OCI-LY1 (cell line): ENCODE data around the gene MYO1D.

ENCODE experiments used
- H2AFZ ChIP-seq: fragments of 200-600 bp; sonication (generic), shearing (Covaris generic); 2 replicates; pipeline ENCODE4 v1.6.0; 2014; ENCODE audit warnings: antibody characterized with exemption, mild to moderate bottlenecking, low read length
- H3F3A ChIP-seq: fragments of 200-600 bp; sonication (generic), shearing (Covaris generic); 2 replicates; pipeline ENCODE4 v1.6.0; 2014; ENCODE audit warnings: mild to moderate bottlenecking, antibody characterized with exemption, low read length, moderate library complexity; ENCODE audit not compliant: insufficient read depth
- H3K27ac ChIP-seq: fragments of 200-600 bp; sonication (generic); 2 replicates; pipeline ENCODE4 v1.5.1; 2014; ENCODE audit warnings: low read length, mixed run types, mild to moderate bottlenecking, low read depth; ENCODE audit not compliant: poor library complexity, severe bottlenecking
- H3K27me3 ChIP-seq: fragments of 200-600 bp; sonication (generic); 2 replicates; pipeline ENCODE4 v1.6.0; 2014; ENCODE audit warnings: antibody characterized with exemption, mild to moderate bottlenecking, low read length, moderate library complexity; ENCODE audit not compliant: insufficient read depth
- H3K36me3 ChIP-seq: fragments of 200-600 bp; sonication (generic); 2 replicates; pipeline ENCODE4 v1.6.1; 2014; ENCODE audit warnings: mild to moderate bottlenecking, antibody characterized with exemption, low read length, moderate library complexity, mixed read lengths; ENCODE audit not compliant: insufficient read depth
- H3K4me1 ChIP-seq: fragments of 200-600 bp; sonication (generic); 2 replicates; pipeline ENCODE4 v1.5.1; 2014; ENCODE audit warnings: mild to moderate bottlenecking, low read length, moderate library complexity; ENCODE audit not compliant: insufficient read depth, severe bottlenecking
- H3K4me2 ChIP-seq: fragments of 200-600 bp; sonication (generic), shearing (Covaris generic); 2 replicates; pipeline ENCODE4 v1.6.1; 2014; ENCODE audit warnings: low read length
- H3K4me3 ChIP-seq: fragments of 200-600 bp; sonication (generic); 2 replicates; pipeline ENCODE4 v1.5.1; 2014; ENCODE audit warnings: low read length, low read depth, mild to moderate bottlenecking, mixed read lengths; ENCODE audit not compliant: poor library complexity, severe bottlenecking
- H3K79me2 ChIP-seq: fragments of 200-600 bp; shearing (Covaris generic); 2 replicates; pipeline ENCODE4 v1.6.1; 2016; ENCODE audit warnings: mixed run types, low read length, mixed read lengths; ENCODE audit not compliant: insufficient read depth
- H3K9ac ChIP-seq: fragments of 200-600 bp; sonication (generic), shearing (Covaris generic); 2 replicates; pipeline ENCODE4 v1.6.1; 2014; ENCODE audit warnings: mild to moderate bottlenecking, low read length, mixed read lengths
- H3K9me2 ChIP-seq: fragments of 200-600 bp; sonication (generic), shearing (Covaris generic); 2 replicates; pipeline ENCODE4 v1.6.1; 2014; ENCODE audit warnings: low read depth, mild to moderate bottlenecking, low read length, mixed read lengths
- H3K9me3 ChIP-seq: fragments of 200-600 bp; shearing (Covaris generic); 2 replicates; pipeline ENCODE4 v1.6.1; 2014; ENCODE audit warnings: low read length, mixed read lengths
- H4K20me1 ChIP-seq: fragments of 200-600 bp; sonication (generic), shearing (Covaris generic); 2 replicates; pipeline ENCODE4 v1.6.0; 2016; ENCODE audit warnings: mild to moderate bottlenecking, low read length; ENCODE audit not compliant: insufficient read depth
- EZH2 ChIP-seq: fragments of 200-600 bp; sonication (generic), shearing (Covaris generic); IDR thresholded peaks from 2 replicates; pipeline ENCODE4 v1.8.0; 2017; ENCODE audit warnings: borderline replicate concordance, mixed run types, mild to moderate bottlenecking, antibody characterized with exemption, low read length, moderate library complexity, mixed read lengths
- TF ChIP-seq, protein P1 (sequence below): fragments of 200-600 bp; sonication (generic), shearing (Covaris generic); IDR thresholded peaks from 2 replicates; pipeline ENCODE4 v1.5.1; 2017; ENCODE audit warnings: mild to moderate bottlenecking, antibody characterized with exemption, low read length, moderate library complexity, mixed read lengths

Gene MYO1D

DNA sequence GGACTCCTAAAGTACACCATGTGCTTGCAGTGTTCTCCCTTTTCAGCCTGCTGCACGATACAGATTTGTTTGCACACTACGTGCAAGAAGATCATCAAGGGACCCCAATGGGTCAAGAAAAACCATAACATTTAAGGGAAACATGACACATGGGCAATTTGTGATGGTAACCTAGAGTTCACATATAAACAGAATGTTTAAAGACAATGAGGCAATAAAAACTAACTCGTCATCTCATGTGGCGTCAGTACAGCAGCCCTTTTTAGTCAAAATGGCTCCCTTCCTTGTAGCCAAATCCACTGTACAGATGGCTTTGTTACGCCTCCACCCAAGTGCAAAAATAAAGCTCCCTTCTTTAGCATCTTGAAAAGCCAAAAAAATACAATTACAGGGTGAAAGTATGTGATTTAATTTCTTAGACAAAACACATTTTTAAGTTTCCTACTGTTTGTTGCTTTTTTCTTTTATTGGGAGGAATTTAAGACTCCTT is 216.4 kb downstream of the MYO1D start:
- no peak overlapping the region for H3K4me2 ChIP-seq
- no peaks in the 10 kb centered on the region for H3K9me2 ChIP-seq
- no peaks in the 10 kb centered on the region for H3K79me2 ChIP-seq
- no peaks in the 10 kb centered on the region for H3K36me3 ChIP-seq
- H3K9me3 ChIP-seq: no peaks in the 10 kb centered on the region
- H3K27ac ChIP-seq: no peak overlapping the region
- no peaks in the 10 kb centered on the region for H3K4me1 ChIP-seq
- H3K9ac ChIP-seq: no peak overlapping the region
- H3F3A ChIP-seq: no peaks in the 10 kb centered on the region
- no peak overlapping the region for H3K4me3 ChIP-seq
- H4K20me1 ChIP-seq: no peaks in the 10 kb centered on the region
- TF ChIP-seq, protein P1, sequence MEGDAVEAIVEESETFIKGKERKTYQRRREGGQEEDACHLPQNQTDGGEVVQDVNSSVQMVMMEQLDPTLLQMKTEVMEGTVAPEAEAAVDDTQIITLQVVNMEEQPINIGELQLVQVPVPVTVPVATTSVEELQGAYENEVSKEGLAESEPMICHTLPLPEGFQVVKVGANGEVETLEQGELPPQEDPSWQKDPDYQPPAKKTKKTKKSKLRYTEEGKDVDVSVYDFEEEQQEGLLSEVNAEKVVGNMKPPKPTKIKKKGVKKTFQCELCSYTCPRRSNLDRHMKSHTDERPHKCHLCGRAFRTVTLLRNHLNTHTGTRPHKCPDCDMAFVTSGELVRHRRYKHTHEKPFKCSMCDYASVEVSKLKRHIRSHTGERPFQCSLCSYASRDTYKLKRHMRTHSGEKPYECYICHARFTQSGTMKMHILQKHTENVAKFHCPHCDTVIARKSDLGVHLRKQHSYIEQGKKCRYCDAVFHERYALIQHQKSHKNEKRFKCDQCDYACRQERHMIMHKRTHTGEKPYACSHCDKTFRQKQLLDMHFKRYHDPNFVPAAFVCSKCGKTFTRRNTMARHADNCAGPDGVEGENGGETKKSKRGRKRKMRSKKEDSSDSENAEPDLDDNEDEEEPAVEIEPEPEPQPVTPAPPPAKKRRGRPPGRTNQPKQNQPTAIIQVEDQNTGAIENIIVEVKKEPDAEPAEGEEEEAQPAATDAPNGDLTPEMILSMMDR: no peak
- no peaks in the 10 kb centered on the region for H3K27me3 ChIP-seq
- H2AFZ ChIP-seq: no peak overlapping the region

DNA sequence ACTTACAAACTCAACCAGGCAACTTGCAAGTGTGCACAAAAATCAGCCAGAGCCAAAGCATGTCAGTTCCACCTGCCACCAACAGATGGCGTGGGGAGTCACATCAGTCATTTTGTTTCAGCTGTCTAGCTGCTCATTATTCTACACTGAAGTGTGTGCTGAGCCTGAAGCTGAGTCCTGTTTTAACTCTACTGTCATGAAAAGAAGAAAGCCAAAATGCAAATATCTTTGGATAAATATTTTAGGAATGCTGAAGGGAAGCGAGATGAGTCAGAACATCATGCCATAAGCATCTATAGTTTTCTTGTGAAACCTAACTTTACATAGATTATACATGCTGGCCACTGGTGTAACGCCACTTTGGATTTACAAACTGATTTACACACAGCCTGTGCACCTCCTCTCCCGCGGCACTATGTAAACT is 217.5 kb downstream of the MYO1D start:
- H3K27me3 ChIP-seq: no peaks in the 10 kb centered on the region
- no peaks in the 10 kb centered on the region for H3K79me2 ChIP-seq
- H3K9ac ChIP-seq: no peak overlapping the region
- no peaks in the 10 kb centered on the region for H3K9me3 ChIP-seq
- H3K4me2 ChIP-seq: no peak overlapping the region
- no peak overlapping the region for H3K4me3 ChIP-seq
- H3K4me1 ChIP-seq: no peaks in the 10 kb centered on the region
- H3K36me3 ChIP-seq: no peaks in the 10 kb centered on the region
- H4K20me1 ChIP-seq: no peaks in the 10 kb centered on the region
- no peaks in the 10 kb centered on the region for H3F3A ChIP-seq
- no peak for TF ChIP-seq EZH2
- TF ChIP-seq, protein P1: peak; percentile 83
- H3K27ac ChIP-seq: no peak overlapping the region
- H3K9me2 ChIP-seq: no peaks in the 10 kb centered on the region
- no peak overlapping the region for H2AFZ ChIP-seq

DNA sequence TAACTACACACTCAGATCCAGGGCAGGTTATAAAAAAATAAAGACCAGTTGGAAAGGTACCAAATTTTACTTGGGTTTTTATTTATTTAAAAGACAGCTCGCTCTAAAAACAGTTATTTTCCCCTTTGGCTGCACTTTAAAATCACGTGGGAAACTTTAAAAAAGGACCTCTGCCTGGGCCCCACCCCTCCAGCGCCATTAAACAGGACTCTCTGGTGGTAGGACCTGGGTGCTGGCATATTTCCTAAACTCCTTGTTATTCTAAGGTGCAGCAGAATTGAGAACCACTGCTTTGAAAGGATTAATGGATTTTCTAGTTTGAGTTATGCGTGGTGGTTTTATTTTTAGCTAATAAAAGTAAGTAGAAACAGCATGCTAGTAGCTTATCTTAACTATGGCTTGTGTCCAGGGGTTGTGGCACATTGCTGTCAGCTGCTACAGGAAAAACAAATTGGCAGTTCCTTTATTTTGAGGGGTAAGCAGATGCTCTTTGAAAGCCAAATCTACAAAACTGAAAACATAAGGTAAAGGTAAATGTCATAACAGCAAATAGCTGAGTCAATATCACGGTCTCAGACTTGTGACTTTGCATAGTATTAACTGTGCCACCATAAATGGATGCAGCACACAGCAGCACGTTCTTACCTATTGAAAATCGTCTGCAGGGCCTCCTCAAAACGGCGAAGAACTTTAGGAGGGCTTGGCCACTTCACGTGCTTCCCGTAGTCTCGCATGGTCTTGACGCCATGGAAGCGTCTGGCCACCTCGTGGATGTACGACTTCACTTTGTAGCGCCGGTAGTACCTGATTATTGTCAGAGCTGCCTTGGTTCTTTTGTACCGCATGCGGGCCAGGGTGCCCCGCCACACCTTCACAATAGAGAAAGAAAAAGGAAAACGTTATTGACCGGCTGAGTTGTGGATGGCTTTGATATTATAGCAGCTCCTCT is 218.2 kb downstream of the MYO1D start:
- H3K9ac ChIP-seq: no peak overlapping the region
- H3K4me1 ChIP-seq: no peaks in the 10 kb centered on the region
- no peak overlapping the region for H3K4me2 ChIP-seq
- no peaks in the 10 kb centered on the region for H3F3A ChIP-seq
- H3K36me3 ChIP-seq: no peaks in the 10 kb centered on the region
- no peaks in the 10 kb centered on the region for H3K9me3 ChIP-seq
- H3K27ac ChIP-seq: no peak overlapping the region
- H2AFZ ChIP-seq: no peak overlapping the region
- no peak for TF ChIP-seq EZH2
- TF ChIP-seq, protein P1: no peak
- no peak overlapping the region for H3K4me3 ChIP-seq
- no peaks in the 10 kb centered on the region for H3K27me3 ChIP-seq
- H4K20me1 ChIP-seq: no peaks in the 10 kb centered on the region
- H3K9me2 ChIP-seq: no peaks in the 10 kb centered on the region
- H3K79me2 ChIP-seq: no peaks in the 10 kb centered on the region
